22Rv1 (cell line): Measurements from ENCODE around the gene EPB42.

ENCODE experiments used
- ZFX ChIP-seq: fragments of 450-650 bp; IDR thresholded peaks from 2 replicates; pipeline ENCODE4 v1.6.1; 2017; ENCODE audit warnings: antibody characterized with exemption, borderline replicate concordance
- TF ChIP-seq, protein P1 (sequence below): fragments of 450-650 bp; IDR thresholded peaks from 2 replicates; pipeline ENCODE4 v1.5.1; 2017; ENCODE audit warnings: mild to moderate bottlenecking

DNA sequence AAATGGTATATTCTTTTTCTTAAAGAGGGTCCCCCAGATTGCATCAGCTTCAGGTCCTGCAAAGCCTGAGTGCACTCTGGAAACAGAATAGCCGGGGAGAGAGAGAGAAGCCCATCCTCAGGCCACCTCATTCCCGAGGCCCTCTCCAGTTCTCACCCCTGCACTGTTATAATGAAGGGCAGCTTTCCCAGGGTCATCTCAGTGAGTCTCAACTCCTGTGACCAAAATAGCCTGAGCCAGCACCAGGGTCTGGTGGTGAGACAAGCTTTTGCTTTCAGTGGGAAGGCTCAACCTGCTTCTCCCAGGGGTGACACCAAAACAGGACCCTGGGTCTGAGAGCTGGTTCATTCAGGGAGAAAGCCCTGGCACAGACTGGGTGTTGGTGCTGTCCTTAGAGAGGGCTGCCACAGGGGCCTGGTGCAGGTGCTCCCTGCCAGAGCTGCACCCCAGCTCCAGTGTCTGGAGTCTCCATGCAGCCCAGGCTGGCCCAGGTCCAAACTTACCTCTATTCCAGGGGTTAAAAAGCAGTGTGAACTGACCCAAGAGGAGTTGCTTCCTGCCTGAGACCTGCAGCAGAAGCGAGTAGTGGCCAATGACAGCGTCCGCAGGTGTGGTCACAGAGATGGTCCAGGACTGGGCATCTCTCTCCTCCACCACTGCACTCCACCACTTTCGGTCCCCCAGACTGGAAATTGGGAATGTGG, 6.1 kb downstream of the EPB42 start:
- TF ChIP-seq, protein P1, sequence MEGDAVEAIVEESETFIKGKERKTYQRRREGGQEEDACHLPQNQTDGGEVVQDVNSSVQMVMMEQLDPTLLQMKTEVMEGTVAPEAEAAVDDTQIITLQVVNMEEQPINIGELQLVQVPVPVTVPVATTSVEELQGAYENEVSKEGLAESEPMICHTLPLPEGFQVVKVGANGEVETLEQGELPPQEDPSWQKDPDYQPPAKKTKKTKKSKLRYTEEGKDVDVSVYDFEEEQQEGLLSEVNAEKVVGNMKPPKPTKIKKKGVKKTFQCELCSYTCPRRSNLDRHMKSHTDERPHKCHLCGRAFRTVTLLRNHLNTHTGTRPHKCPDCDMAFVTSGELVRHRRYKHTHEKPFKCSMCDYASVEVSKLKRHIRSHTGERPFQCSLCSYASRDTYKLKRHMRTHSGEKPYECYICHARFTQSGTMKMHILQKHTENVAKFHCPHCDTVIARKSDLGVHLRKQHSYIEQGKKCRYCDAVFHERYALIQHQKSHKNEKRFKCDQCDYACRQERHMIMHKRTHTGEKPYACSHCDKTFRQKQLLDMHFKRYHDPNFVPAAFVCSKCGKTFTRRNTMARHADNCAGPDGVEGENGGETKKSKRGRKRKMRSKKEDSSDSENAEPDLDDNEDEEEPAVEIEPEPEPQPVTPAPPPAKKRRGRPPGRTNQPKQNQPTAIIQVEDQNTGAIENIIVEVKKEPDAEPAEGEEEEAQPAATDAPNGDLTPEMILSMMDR = no peak
- no peak for TF ChIP-seq ZFX
